RWPE1 (cell line): ENCODE measurements around the gene MIPOL1.
"Not testable (repeated sequence)": the region's sequence is repeated elsewhere in the genome, so short reads cannot be mapped to it uniquely, and the experiment has no call there.

Source experiments
- CTCF ChIA-PET: fragments of 350-600 bp; sonication (Branson Sonifier 250); formaldehyde crosslinking; extraction: SDS; loops from one replicate; lab custom pipeline; 2021; lab: Yijun Ruan, JAX
- POLR2A ChIA-PET: fragments of 400-600 bp; formaldehyde crosslinking; extraction: SDS; loops from one replicate; lab custom pipeline; 2020; ENCODE audit warnings: antibody characterized with exemption; ENCODE audit not compliant: low non-redundant PET; lab: Yijun Ruan, JAX
- DNase-seq: peaks from one replicate; pipeline ENCODE4 v3.0.0; 2012; ENCODE audit warnings: low spot score
- H3K27ac ChIP-seq: fragments of 450-650 bp; 2 replicates; pipeline ENCODE4 v1.5.1; 2017
- TF ChIP-seq, protein P1 (sequence below): fragments of 450-650 bp; conservative IDR thresholded peaks from 2 replicates; pipeline ENCODE4 v1.5.1; 2017; ENCODE audit warnings: low read depth, mild to moderate bottlenecking

Gene MIPOL1

DNA sequence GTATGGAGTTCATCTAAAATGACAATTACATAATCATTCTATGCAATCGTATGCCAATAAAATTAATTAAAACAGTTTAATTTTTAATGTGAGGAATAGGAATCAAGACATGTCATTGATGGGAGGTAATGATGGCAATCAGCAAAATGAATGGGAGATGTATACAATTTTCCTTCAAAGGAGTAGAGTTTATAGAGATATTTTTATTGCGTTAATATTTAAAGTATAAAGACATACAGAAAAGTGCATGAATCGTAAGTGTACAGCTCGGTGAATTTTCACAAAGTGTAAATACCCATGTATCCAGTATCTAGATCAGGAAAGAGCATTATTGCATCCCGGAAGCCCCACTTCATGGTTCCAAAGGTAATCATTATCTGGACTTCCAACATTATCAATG lies 1.2 kb downstream of the MIPOL1 start:
- ChIA-PET POLR2A (interaction anchor here (0.6 kb wide), 1 partner anchor 39 kb away, joined by 4 read pairs; no protein-coding TSS in a partner anchor), CTCF (interaction anchor here (0.7 kb wide), 1 partner anchor 481 kb away, joined by 3 read pairs; no protein-coding TSS in a partner anchor)
- H3K27ac ChIP-seq = no peak overlapping the region
- TF ChIP-seq, protein P1, sequence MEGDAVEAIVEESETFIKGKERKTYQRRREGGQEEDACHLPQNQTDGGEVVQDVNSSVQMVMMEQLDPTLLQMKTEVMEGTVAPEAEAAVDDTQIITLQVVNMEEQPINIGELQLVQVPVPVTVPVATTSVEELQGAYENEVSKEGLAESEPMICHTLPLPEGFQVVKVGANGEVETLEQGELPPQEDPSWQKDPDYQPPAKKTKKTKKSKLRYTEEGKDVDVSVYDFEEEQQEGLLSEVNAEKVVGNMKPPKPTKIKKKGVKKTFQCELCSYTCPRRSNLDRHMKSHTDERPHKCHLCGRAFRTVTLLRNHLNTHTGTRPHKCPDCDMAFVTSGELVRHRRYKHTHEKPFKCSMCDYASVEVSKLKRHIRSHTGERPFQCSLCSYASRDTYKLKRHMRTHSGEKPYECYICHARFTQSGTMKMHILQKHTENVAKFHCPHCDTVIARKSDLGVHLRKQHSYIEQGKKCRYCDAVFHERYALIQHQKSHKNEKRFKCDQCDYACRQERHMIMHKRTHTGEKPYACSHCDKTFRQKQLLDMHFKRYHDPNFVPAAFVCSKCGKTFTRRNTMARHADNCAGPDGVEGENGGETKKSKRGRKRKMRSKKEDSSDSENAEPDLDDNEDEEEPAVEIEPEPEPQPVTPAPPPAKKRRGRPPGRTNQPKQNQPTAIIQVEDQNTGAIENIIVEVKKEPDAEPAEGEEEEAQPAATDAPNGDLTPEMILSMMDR = no peak
- DNase-seq = no peak

DNA sequence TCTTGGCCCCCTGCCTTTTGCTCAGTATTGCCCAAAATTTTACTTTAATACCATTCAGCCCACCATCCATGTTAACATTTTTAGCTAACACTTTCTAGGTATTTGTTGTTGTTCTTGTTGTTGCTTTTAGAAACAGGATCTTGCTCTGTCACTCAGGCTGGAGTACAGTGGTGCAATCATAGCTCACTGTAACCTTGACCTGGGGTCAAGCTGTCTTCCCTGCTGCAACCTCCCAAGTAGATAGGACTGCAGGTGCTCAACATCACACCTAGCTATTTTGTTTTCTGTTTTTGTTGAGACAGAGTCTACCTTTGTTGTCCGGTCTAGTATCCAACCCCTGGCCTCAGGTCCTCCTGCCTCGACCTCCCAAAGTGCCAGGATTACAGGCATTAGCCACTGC lies 4.0 kb downstream of the MIPOL1 start:
- CTCF ChIA-PET = interaction anchor here (0.7 kb wide), 1 partner anchor 685 kb away, joined by 3 read pairs; no protein-coding TSS in a partner anchor
- no peak for DNase-seq
- TF ChIP-seq, protein P1 = no peak
- no peak overlapping the region for H3K27ac ChIP-seq
- POLR2A ChIA-PET = no interaction called here

DNA sequence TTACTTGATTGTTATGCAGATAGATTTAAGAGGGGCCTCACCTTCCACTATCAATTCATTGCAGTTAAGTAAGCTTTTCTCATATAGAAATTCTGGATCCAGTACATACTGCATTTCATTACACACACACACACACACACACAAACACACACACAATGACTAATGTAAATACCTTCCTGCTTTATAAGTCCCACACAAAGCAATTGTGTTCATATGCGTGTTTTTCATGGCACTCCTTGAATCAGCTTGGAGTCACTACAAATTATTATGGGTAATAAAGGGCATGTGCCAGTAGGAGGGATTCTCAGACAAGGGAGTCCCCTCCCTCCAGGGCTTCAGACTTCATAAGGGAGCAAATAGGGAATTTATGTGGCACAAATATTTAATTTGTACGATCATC lies 4.5 kb downstream of the MIPOL1 start:
- no peak overlapping the region for H3K27ac ChIP-seq
- TF ChIP-seq, protein P1 = no peak
- ChIA-PET CTCF (interaction anchor here (0.7 to 1.2 kb wide), 2 partner anchors 28 to 684 kb away, joined by 3 to 4 read pairs; no protein-coding TSS in a partner anchor), POLR2A (no interaction called here)
- DNase-seq = no peak

DNA sequence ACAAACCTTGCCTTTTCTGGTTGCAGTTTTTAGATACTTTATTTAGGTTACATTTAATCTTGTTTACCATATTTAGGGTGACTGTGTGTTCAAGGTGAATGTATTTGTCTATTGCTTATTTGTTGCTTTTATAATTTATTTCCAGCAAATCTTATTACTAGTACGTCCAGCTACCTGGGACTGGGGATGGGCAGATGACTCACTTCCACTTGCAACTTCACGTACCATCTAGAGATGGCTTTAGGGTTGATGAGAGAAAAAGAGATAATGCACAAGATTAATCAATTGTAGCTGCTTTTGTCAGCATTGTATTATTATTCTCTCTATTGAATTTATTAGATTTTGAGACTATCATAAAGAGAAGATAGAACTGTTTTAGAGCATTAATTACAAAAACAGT lies 5.1 kb downstream of the MIPOL1 start:
- POLR2A ChIA-PET = no interaction called here
- CTCF ChIA-PET = interaction anchor here (1.2 kb wide), 1 partner anchor 28 kb away, joined by 4 read pairs; no protein-coding TSS in a partner anchor
- H3K27ac ChIP-seq = no peak overlapping the region
- TF ChIP-seq, protein P1 = no peak
- DNase-seq = no peak

DNA sequence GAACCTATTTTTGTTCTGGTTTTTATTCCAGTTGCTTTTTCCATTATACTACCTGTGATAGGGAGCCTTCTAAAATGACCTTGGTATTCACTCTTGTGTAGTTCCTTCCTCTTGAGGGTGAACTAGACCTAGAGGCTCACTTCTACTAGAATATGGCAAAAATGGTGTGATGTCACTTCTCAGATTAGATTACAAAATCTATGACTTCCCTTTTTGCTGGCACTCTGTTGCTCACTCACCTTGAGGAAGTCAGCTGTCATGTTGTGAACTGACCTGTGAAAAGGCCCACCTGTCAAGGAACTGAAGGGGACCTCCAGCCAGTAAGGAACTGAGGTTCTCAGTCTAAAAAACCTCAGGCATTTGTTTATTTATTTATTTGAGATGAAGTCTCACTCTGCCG lies 5.7 kb downstream of the MIPOL1 start:
- DNase-seq = no peak
- POLR2A ChIA-PET = no interaction called here
- TF ChIP-seq, protein P1 = no peak
- no peak overlapping the region for H3K27ac ChIP-seq
- CTCF ChIA-PET = interaction anchor here (1.2 kb wide), 1 partner anchor 27 kb away, joined by 4 read pairs; no protein-coding TSS in a partner anchor

DNA sequence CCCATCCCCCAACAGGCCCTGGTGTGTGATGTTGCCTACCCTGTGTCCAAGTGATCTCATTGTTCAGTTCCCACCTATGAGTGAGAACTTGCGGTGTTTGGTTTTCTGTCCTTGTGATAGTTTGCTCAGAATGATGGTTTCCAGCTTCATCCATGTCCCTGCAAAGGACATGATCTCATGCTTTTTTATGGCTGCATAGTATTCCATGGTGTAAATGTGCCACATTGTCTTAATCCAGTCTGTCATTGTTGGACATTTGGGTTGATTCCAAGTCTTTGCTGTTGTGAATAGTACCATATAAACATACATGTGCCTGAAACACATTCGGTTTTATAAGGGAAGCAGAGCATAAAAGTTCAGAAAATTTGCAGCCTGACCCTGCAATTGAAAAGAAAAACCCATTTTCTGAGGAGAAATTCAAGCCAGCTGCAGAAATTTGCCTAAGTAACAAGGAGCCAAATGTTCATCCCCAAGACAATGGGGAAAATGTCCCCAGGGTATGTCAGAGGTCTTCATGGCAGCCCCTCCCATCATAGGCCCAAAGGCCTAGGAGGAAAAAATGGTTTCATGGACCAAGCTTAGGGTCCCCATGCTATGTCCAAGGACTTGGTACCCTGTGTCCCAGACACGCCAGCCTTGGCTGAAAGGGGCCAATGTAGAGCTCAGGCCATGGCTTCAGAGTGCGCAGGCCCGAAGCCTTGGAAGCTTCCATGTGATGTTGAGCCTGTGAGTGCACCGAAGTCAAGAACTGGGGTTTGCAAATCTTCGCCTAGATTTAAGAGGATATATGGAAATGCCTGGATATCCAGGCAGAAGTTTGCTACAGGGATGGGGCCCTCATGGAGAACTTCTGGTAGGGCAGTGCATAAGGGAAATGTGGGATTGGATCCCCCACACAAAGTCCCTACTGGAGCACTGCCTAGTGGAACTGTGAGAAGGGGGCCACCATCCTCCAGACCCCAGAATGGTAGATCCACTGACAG lies 8.2 kb downstream of the MIPOL1 start:
- POLR2A ChIA-PET, H3K27ac ChIP-seq, DNase-seq: not testable (repeated sequence)
- CTCF ChIA-PET = interaction anchor here (0.6 kb wide), 1 partner anchor 16 kb away, joined by 3 read pairs; no protein-coding TSS in a partner anchor

DNA sequence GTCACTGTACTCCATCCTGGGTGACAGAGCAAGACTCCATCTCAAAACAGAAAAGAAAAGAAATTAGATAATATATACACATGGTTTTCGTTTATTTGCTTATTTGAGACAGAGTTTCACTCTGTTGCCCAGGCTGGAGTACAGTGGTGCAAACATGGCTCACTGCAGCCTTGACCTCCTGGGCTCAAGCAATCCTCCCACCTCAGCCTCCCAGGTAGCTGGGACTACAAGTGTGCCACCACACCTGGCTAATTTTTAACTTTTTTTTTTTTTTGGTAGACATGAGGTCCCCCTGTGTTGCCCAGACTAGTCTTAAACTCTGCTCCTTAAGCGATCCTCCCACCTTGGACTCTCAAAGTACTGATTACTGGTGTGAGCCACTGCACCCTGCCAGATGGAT lies 11.9 kb downstream of the MIPOL1 start:
- CTCF ChIA-PET = not testable (repeated sequence)

More for the DNA sequence above, 11.9 kb downstream of the MIPOL1 start:
- DNase-seq, H3K27ac ChIP-seq, POLR2A ChIA-PET: not testable (repeated sequence)
